Posterior cingulate gyrus (tissue), 11 donors: ENCODE results near the gene C1QC.

Experiments used
- DNase-seq, 10 donors: peaks; one replicate each; pipeline versions ENCODE4 v3.0.0 to v3.0.0-alpha.2; 2020 to 2021; ENCODE audit warnings: mixed read lengths in 3 of 10
- intact Hi-C: fragments of 100-400 bp; cut with DNase I; formaldehyde crosslinking; loops from one replicate; pipeline ENCODE4 v1.15.1; 2023

The C1QC gene

GRCh38 chr1:22616571-22616970 lies 26.9 kb upstream of the C1QC start:
- DNase-seq: peak in 2 of 10 donors; percentile 37 to 77
- intact Hi-C loops: no loop called here

- intact Hi-C loops: no loop called here
- DNase-seq: peak in 2 of 10 donors; percentile 37 to 76
Measured at GRCh38 chr1:22618056-22618455, 25.4 kb upstream of the C1QC start.

DNA sequence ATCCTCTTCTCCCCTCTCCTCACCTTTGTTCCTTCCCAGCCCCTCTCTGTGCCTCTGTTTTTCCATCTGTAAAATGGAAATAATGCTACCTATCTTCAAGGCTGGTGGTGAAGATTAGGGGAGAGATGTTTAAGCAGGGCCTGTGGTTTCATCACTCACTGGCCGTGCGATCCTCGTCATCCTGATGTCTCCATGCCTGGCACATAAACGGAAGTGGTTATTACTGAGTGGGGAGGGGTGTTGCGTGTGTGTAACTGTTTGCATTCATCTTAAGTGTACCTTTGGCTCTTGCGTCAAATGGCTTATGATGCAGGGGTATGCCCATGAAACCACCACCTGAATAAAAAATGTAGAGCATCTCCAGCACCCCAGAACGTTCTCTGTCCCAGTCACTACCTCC lies 24.2 kb upstream of the C1QC start:
- intact Hi-C loops: no loop called here
- peak in 1 of 10 donors; percentile 3 for DNase-seq

- DNase-seq: peak in 2 of 10 donors; percentile 9 to 44
- intact Hi-C loops: no loop called here
Measured at GRCh38 chr1:22619798-22620197, 23.6 kb upstream of the C1QC start.

DNA sequence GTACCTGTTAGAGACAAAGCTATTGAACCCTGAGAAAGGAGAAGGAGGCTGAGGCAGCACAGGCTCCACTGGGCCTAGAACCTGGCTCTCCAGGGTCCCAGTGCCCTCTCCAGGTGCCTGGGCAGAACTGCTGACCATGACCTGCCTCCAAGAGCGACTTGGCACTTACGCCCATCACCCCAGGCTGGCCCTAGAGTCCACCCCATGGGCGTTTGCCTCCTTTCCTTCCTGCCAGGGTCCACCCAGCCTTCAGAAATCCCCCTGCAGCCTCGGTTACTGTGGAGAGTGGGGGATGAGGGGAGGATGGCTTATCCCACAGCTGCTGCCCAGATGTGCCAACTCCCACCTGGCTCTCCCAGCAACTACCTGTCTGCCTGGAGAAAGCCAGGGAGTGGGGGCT lies 21.7 kb upstream of the C1QC start:
- intact Hi-C loops: no loop called here
- DNase-seq: peak in 2 of 10 donors; percentile 67 to 74

- intact Hi-C loops: no loop called here
- peak in 1 of 10 donors; percentile 45 for DNase-seq
Measured at GRCh38 chr1:22625262-22625925, 18.0 kb upstream of the C1QC start.

GRCh38 chr1:22626237-22627157 lies 16.9 kb upstream of the C1QC start:
- DNase-seq: peak in 2 of 10 donors; percentile 31 to 82
- intact Hi-C loops: no loop called here

GRCh38 chr1:22627331-22627730 lies 16.1 kb upstream of the C1QC start:
- peak in 2 of 10 donors; percentile 55 to 66 for DNase-seq
- intact Hi-C loops: no loop called here

DNA sequence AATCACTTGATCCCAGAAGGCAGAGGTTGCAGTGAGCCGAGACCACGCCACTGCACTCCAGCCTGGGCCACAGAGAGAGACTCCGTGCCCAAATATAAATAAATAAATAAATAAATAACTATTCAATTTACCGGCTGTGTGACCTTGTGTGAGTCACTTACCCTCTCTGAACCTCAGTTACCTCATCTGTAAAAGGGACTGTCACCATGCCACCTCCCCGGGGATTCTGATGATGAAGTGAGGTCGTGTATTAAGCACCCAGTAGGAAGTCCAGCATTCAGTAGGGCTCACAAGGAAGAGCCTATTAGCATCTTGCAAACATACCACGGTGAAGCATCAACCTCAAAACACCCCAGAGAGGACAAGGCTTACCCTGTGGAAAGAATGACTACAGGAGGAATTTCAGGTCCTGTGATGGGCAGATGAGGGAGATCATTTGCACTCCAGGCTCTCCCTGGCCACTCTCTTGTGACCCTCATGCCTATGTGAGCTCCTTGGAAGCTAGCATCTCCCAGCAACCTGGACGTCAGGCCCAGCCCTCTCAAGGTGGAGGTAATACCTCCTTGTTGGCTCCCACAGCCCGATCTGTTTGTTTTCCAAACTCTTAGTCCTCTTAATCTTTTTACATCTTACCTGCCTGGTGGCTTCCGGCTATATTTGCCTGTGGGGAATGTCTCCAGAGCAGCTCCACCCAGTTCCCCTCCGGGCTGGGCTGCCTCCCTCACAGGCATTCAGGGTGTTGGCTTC lies 14.6 kb upstream of the C1QC start:
- intact Hi-C loops: no loop called here
- peak in 2 of 10 donors; percentile 16 to 46 for DNase-seq

DNA sequence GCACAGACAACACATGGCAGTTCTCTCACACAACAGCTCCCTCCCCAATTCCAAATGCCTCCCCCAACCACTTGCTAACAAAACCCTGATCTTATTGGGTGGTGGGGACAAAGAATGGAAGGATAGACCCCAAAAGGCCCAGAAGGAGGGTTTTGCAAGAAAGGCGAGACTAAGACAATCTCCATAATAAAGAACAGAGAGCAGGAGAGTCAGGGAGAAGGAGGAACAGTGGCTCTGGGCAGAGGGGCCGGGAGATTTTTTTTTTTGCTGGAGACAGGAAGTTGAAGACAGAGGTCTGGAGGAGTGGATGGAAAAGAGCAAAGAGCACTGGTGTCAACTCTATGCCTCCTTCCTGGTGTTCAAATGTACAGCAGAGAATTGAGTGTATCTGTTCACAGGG lies 13.5 kb upstream of the C1QC start:
- intact Hi-C loops: no loop called here
- DNase-seq: peak in 1 of 10 donors; percentile 14

DNA sequence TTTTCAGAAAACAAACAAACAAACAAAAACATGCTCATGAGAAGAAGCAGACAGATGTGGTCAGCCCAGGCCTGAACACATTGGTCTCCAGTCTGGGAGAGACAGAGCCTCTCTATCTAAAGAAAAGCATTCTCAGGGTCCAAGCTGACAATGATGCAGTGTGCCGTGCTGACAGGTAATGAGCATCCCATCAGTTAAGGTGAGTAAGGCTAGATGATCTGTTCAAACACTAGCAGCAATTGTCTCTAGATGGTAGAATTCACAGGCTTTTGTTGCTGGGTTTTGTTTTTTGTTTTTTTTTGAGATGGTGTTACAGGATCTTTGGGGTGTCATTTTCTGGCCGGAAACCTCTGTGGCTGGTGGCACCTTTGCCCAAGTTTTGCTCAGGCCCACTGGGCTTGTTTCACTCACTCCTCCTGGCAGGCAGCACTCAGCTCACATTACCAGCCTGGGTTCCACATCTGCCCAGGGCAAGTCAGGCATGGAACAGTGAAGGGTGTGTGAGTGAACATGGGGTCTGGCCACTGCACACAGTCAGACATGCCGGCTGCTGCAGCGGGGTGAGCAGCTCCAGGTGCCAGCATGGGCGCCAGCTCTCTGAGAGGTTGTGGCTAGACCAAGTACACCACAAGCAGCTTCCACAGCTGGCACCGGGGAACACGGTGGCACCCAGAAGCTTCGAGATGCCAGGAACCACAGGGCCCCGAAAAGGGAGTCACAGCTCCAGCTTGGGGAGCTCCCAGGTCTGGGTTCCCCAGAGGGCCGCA lies 9.6 kb upstream of the C1QC start:
- intact Hi-C loops: no loop called here
- DNase-seq: peak in 1 of 10 donors; percentile 76

DNA sequence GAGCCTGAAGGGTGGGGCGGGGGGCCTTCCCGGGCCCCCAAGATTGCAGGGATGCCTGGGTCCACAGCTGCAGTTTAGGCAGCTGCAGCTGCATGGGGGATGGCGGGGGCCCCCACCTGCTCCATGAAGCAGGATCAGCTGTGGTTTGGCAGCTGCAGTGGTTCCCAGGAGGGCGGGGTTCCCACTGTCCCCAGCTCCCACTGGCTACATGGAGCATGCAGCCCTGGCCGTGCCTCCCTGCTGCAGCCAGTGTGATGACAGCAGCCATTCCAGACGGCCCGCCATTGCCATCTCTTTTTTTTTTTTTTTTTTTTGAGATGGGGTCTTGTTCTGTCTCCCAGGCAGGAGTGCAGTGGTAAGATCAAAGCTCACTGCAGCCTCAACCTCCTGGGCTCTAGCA lies 8.0 kb upstream of the C1QC start:
- peak in 1 of 10 donors; percentile 74 for DNase-seq
- intact Hi-C loops: no loop called here

- DNase-seq: peak in 7 of 10 donors; percentile 17 to 90 (median 50)
- intact Hi-C loops: no loop called here
Measured at GRCh38 chr1:22636353-22636752, 7.1 kb upstream of the C1QC start, which contains the start of gene C1QA. Gene C1QA, plus strand, starts transcription at chr1:22636628. Its CDS starts 989 bp downstream, at chr1:22637617.

DNA sequence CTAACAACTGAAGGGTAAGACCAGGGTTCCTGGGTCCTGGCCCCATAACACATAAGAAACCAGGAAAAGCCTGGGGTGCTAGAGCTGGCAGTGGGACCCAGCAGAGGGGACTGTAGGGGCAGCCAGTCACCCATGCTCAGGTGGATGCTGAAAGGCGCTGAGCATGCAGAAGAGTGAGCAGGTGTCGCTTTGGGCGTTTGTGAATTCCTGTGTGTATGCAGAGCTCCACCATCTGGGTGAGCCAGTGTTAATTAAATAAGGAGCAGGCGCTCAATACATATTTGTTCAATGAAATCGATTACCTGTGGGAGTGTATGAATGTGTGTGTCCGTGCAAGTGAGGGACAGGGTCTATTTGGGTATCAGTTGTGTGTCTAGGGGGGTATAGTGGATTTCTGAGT lies 6.5 kb upstream of the C1QC start:
- intact Hi-C loops: no loop called here
- DNase-seq: peak in 1 of 10 donors; percentile 23

DNA sequence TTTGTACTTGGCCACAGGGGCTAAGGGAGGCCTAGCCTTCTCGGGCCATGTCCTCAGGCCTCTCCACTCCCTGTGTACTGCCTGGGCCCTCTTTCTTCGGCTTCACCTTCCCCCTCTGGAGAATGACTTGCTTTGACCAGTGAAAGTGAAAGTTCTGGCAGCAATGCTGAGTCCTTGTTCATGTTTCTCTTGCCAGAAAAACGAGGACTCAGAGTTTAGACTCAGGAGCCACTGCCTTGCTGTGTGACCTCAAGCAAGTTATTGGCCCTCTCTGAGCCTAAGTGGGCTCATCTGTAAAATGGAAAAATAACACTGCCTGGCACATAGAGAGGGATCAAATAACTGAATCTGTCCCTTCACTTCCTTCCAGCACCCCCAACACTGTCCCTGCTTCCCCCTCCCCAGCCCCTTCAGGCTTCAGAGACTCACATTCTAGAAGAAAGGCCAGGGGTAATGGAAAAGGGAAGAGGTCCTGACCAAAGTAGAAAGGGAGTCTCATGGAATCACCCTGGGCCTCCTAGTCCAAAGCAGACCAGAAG lies 5.5 kb upstream of the C1QC start:
- intact Hi-C loops: no loop called here
- DNase-seq: no peak

DNA sequence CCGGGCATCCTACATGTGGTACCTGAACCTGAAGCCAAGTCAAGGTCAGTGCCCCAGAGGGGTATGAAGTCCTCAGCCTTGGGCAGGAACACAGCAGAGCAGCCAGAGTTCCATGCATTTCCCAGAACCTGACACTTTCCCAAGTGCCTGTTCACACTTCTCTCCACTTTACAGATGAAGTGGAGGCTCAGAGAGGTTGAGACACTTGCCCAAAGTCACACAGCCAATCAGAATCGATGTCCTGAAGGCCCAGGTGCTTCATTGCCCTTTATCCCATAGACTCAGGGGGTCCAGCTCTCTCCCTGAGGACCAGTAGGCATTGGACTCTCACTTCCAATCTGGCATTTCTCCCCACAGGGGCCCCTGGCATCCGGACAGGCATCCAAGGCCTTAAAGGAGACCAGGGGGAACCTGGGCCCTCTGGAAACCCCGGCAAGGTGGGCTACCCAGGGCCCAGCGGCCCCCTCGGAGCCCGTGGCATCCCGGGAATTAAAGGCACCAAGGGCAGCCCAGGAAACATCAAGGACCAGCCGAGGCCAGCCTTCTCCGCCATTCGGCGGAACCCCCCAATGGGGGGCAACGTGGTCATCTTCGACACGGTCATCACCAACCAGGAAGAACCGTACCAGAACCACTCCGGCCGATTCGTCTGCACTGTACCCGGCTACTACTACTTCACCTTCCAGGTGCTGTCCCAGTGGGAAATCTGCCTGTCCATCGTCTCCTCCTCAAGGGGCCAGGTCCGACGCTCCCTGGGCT lies 4.8 kb upstream of the C1QC start:
- intact Hi-C loops: no loop called here
- peak in 1 of 10 donors; percentile 54 for DNase-seq

DNA sequence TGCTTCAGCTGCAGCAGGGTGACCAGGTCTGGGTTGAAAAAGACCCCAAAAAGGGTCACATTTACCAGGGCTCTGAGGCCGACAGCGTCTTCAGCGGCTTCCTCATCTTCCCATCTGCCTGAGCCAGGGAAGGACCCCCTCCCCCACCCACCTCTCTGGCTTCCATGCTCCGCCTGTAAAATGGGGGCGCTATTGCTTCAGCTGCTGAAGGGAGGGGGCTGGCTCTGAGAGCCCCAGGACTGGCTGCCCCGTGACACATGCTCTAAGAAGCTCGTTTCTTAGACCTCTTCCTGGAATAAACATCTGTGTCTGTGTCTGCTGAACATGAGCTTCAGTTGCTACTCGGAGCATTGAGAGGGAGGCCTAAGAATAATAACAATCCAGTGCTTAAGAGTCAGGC lies 4.1 kb upstream of the C1QC start:
- intact Hi-C loops: no loop called here
- DNase-seq: peak in 1 of 10 donors; percentile 58

- no peak for DNase-seq
- intact Hi-C loops: loop anchor here (2.0 kb wide), 1 partner anchor 112 kb away; no protein-coding TSS in a partner anchor
Measured at GRCh38 chr1:22641247-22641646, 2.2 kb upstream of the C1QC start.
